ENCODE data around the gene TMEM272.

TMEM272 gene

DNA sequence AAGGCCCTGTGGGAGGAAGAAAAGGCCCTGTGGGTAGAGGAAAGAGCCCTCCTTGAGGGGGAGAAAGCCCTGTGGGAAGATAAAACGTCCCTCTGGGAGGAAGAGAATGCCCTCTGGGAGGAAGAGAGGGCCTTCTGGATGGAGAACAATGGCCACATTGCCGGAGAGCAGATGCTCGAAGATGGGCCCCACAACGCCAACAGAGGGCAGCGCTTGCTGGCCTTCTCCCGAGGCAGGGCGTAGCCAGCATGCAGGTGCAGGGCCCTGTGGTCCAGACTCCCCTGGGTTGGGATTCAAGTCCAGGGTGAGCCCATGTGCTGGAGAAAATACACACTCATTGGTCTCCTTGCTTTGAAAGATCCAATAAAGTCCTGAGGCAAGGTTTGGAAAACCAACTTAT lies 20.9 kb upstream of the TMEM272 start:
- no peaks in the 10 kb centered on the region for H3K36me3 ChIP-seq (ENCODE audit: low read length)
- H3K9ac ChIP-seq (ENCODE audit: low read length), result no peak overlapping the region
- H3K79me2 ChIP-seq (ENCODE audit: insufficient read depth, low read length), result no peaks in the 10 kb centered on the region
- H3K4me2 ChIP-seq (ENCODE audit: low read depth, low read length, poor library complexity, severe bottlenecking), result no peak overlapping the region
- H3K4me3 ChIP-seq (ENCODE audit: insufficient read depth, low read length, poor library complexity, severe bottlenecking), result no peak overlapping the region
- H3K9me2 ChIP-seq (replicated peaks; ENCODE audit: insufficient read depth, low read length), result no peaks in the 10 kb centered on the region
- H3K27me3 ChIP-seq (ENCODE audit: low read length), result no peaks in the 10 kb centered on the region
- H3K27ac ChIP-seq (ENCODE audit: low read depth, low read length), result no peak overlapping the region
- no peaks in the 10 kb centered on the region for H3K9me3 ChIP-seq (ENCODE audit: insufficient read depth, low read length)
- H3F3A ChIP-seq (ENCODE audit: insufficient read depth), result no peaks in the 10 kb centered on the region
- TF ChIP-seq, protein P1, sequence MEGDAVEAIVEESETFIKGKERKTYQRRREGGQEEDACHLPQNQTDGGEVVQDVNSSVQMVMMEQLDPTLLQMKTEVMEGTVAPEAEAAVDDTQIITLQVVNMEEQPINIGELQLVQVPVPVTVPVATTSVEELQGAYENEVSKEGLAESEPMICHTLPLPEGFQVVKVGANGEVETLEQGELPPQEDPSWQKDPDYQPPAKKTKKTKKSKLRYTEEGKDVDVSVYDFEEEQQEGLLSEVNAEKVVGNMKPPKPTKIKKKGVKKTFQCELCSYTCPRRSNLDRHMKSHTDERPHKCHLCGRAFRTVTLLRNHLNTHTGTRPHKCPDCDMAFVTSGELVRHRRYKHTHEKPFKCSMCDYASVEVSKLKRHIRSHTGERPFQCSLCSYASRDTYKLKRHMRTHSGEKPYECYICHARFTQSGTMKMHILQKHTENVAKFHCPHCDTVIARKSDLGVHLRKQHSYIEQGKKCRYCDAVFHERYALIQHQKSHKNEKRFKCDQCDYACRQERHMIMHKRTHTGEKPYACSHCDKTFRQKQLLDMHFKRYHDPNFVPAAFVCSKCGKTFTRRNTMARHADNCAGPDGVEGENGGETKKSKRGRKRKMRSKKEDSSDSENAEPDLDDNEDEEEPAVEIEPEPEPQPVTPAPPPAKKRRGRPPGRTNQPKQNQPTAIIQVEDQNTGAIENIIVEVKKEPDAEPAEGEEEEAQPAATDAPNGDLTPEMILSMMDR (IDR thresholded peaks at IDR 0.05; ENCODE audit: insufficient read depth, low read length, poor library complexity, severe bottlenecking), result no peak
- no peak for TF ChIP-seq EZH2phosphoT487 (conservative IDR thresholded peaks at IDR 0.05; ENCODE audit: low read length)
- H4K20me1 ChIP-seq (ENCODE audit: low read depth, low read length), result no peaks in the 10 kb centered on the region
- H2AFZ ChIP-seq (ENCODE audit: low read depth, low read length, severe bottlenecking), result no peak overlapping the region

DNA sequence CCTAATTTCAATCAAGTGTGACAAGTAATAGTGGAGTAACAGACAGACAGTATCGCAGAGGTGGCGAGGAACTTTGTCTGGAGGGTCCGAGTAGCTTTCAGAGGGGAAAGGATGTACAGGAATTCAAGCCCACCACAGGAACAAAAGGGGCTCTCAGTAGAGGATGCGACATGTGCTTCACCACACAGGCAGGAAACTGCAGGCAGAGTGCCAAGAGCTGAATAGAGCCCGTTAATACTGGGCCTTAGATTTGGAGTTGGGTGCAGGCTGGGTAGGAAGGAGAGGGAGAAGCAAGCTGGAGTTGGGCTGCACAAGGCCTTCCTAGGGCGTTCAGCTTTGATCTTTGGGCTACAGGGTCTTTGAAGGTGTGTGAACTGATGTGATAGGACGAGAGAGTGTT lies 18.0 kb upstream of the TMEM272 start:
- Histone ChIP-seq H3K79me2 (ENCODE audit: insufficient read depth, low read length) (no peaks in the 10 kb centered on the region), H3K27ac (ENCODE audit: low read depth, low read length) (no peak overlapping the region), H3F3A (ENCODE audit: insufficient read depth) (no peaks in the 10 kb centered on the region), H3K36me3 (ENCODE audit: low read length) (no peaks in the 10 kb centered on the region), H4K20me1 (ENCODE audit: low read depth, low read length) (no peaks in the 10 kb centered on the region), H2AFZ (ENCODE audit: low read depth, low read length, severe bottlenecking) (no peak overlapping the region), H3K9me3 (ENCODE audit: insufficient read depth, low read length) (no peaks in the 10 kb centered on the region), H3K9ac (ENCODE audit: low read length) (no peak overlapping the region), H3K27me3 (ENCODE audit: low read length) (no peaks in the 10 kb centered on the region), H3K9me2 (replicated peaks; ENCODE audit: insufficient read depth, low read length) (no peaks in the 10 kb centered on the region), H3K4me3 (ENCODE audit: insufficient read depth, low read length, poor library complexity, severe bottlenecking) (no peak overlapping the region), H3K4me2 (ENCODE audit: low read depth, low read length, poor library complexity, severe bottlenecking) (no peak overlapping the region)
- TF ChIP-seq, protein P1 (IDR thresholded peaks at IDR 0.05; ENCODE audit: insufficient read depth, low read length, poor library complexity, severe bottlenecking), result no peak
- no peak for TF ChIP-seq EZH2phosphoT487 (conservative IDR thresholded peaks at IDR 0.05; ENCODE audit: low read length)

DNA sequence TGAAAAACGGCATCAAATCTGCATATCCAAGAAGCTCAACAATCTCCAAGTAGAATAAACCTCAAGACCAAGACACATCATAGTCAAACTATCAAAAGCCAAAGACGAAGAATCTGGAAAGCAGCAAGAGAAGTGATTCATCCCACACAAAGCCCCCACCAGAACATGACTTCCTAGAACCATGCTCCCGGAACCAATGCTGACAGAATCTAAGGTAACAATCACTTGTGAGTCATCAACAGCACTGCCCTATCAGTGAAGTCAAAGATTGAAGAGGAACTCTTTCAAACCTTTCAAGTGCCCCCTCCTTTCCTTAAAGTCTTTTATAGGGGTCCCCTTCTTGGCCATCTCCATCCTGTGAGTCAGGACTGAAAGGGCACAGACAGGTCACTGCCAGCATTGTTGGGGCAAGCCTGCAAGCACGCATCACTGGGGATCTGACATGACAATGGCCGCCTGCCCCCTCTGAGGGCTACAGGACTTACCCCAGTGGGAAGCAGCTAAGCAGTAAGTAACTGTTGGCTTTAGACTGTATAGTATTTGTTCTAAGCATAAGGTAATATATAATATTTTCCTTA lies 16.8 kb upstream of the TMEM272 start, which contains the start of gene CCDC70:
Gene CCDC70 (plus strand): TSS at position 247 of the 578 bp plus-strand sequence. CDS start 3,443 bp downstream, outside the sequence.
- no peak within 1 kb of the TSS for H3K4me2 ChIP-seq (ENCODE audit: low read depth, low read length, poor library complexity, severe bottlenecking)
- H3K9me2 ChIP-seq (replicated peaks; ENCODE audit: insufficient read depth, low read length), result no peaks in the 10 kb centered on the region
- H3K27me3 ChIP-seq (ENCODE audit: low read length), result no peaks in the 10 kb centered on the region
- H3K27ac ChIP-seq (ENCODE audit: low read depth, low read length), result no peak within 1 kb of the TSS
- no peak within 1 kb of the TSS for H2AFZ ChIP-seq (ENCODE audit: low read depth, low read length, severe bottlenecking)
- no peak within 1 kb of the TSS for H3K9ac ChIP-seq (ENCODE audit: low read length)
- H3K9me3 ChIP-seq (ENCODE audit: insufficient read depth, low read length), result no peaks in the 10 kb centered on the region
- no peak within 1 kb of the TSS for H3K4me3 ChIP-seq (ENCODE audit: insufficient read depth, low read length, poor library complexity, severe bottlenecking)
- H4K20me1 ChIP-seq (ENCODE audit: low read depth, low read length), result no peaks in the 10 kb centered on the region
- no peaks in the 10 kb centered on the region for H3K36me3 ChIP-seq (ENCODE audit: low read length)
- no peak for TF ChIP-seq EZH2phosphoT487 (conservative IDR thresholded peaks at IDR 0.05; ENCODE audit: low read length)
- TF ChIP-seq, protein P1 (IDR thresholded peaks at IDR 0.05; ENCODE audit: insufficient read depth, low read length, poor library complexity, severe bottlenecking), result no peak
- no peaks in the 10 kb centered on the region for H3F3A ChIP-seq (ENCODE audit: insufficient read depth)
- no peaks in the 10 kb centered on the region for H3K79me2 ChIP-seq (ENCODE audit: insufficient read depth, low read length)
